H7 (cell line): Measurements from ENCODE around the gene SBNO1. TPM values are rescaled to one million over a fixed set of nuclear protein-coding genes. Genes with fewer than 3 reads are reported as not detected.
"Not testable (repeated sequence)": the region's sequence is repeated elsewhere in the genome, so short reads cannot be mapped to it uniquely, and the experiment has no call there.

ENCODE experiments used
- DNase-seq: peaks from one replicate; pipeline ENCODE4 v3.0.0; 2012
- H3K27me3 ChIP-seq: 2 replicates; pipeline ENCODE4 v1.6.0; 2011; ENCODE audit warnings: mild to moderate bottlenecking, low read length; ENCODE audit not compliant: control insufficient read depth, insufficient read depth
- H3K36me3 ChIP-seq: replicated peaks from 2 replicates; pipeline ENCODE4 v1.5.1; 2011; ENCODE audit warnings: low read length; ENCODE audit not compliant: control insufficient read depth, insufficient read depth
- H3K4me3 ChIP-seq: 2 replicates; pipeline ENCODE4 v1.5.1; 2011; ENCODE audit warnings: low read depth, mild to moderate bottlenecking, control low read depth, low read length, moderate library complexity; ENCODE audit not compliant: insufficient read depth
- total RNA-seq: library from RNA; depleted of rRNA; stranded (reverse); fragments of >200 nt; shearing (Covaris generic); gene quantifications from 2 replicates; pipeline ENCODE4 v1.2.3, GENCODE V29; 2014

Gene SBNO1
- total RNA-seq, 1 experiment from 2014 or later, result 17.7 TPM

- no peak for DNase-seq
- Histone ChIP-seq H3K27me3 (no peaks in the 10 kb centered on the region), H3K4me3 (no peak overlapping the region), H3K36me3 (peaks cover 28% of the 10 kb centered on the region)
Measured at GRCh38 chr12:123344086-123344485, 20.6 kb downstream of the SBNO1 start.

GRCh38 chr12:123337070-123337469 lies 27.6 kb downstream of the SBNO1 start:
- Histone ChIP-seq H3K4me3 (no peak overlapping the region), H3K27me3 (no peaks in the 10 kb centered on the region), H3K36me3 (peaks cover 19% of the 10 kb centered on the region)
- no peak for DNase-seq

DNA sequence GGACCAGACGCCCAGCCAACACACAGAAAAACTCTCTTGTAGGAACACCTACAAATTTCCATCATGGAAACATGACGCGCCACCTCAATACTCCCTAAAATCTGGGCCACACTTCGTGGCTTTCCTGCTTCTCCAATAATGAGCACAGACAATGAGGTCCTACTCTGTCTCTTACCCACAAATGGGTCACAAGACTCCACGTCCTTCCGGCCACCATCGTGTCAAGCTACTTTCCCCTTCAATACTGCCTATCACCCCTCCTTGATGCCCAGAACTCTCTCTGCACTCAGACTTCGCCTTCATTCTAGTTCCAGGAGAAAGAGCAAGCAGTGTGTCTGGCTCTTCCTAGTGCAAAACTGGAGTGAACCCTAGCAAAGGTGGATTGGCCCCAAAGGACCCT lies 28.1 kb downstream of the SBNO1 start:
- H3K4me3 ChIP-seq, result no peak overlapping the region
- H3K27me3 ChIP-seq, result no peaks in the 10 kb centered on the region
- DNase-seq, result no peak
- H3K36me3 ChIP-seq, result peaks cover 19% of the 10 kb centered on the region

GRCh38 chr12:123335490-123335889 lies 29.2 kb downstream of the SBNO1 start:
- no peak overlapping the region for H3K4me3 ChIP-seq
- peaks cover 20% of the 10 kb centered on the region for H3K36me3 ChIP-seq
- no peaks in the 10 kb centered on the region for H3K27me3 ChIP-seq
- no peak for DNase-seq

GRCh38 chr12:123329799-123330198 lies 34.8 kb downstream of the SBNO1 start:
- DNase-seq, result no peak
- Histone ChIP-seq H3K27me3 (no peaks in the 10 kb centered on the region), H3K4me3 (no peak overlapping the region), H3K36me3 (peaks cover 27% of the 10 kb centered on the region)

GRCh38 chr12:123319826-123320225 lies 44.8 kb downstream of the SBNO1 start:
- no peak for DNase-seq
- no peaks in the 10 kb centered on the region for H3K27me3 ChIP-seq
- no peak overlapping the region for H3K4me3 ChIP-seq
- peaks cover 36% of the 10 kb centered on the region for H3K36me3 ChIP-seq

DNA sequence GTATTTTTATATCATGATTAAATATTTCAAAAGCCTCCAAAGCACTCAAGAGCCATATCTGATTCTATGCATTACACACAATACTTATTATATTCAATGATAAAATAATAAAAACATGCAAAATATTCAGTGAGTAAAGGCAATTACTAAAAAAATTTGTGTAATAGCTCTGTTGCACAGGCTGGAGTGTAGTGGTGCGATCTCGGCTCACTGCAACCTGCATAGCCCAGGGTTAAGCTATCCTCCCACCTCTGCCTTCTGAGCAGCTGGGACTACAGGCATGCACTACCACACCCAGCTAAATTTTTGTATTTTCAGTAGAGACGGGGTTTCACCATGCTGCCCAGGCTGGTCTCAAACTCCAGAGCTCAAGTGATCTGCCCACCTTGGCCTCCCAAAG lies 45.4 kb downstream of the SBNO1 start:
- peaks cover 34% of the 10 kb centered on the region for H3K36me3 ChIP-seq
- no peak overlapping the region for H3K4me3 ChIP-seq
- no peak for DNase-seq
- H3K27me3 ChIP-seq, result no peaks in the 10 kb centered on the region

DNA sequence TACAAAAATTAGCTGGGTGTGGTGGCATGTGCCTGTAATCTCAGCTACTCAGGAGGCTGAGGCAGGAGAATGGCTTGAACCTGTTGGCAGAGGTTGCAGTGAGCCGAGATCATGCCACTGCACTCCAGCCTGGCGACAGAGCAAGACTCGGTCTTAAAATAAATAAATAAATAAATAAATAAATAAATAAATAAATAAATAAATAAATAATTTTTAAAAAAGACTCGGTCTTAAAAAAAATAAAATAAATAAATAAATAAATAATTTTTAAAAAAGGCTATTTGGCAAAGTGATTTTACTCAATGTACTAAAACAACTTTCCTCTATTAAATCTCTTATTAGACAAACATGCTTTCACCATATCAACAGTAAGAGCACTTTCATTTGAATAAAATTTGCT lies 51.6 kb downstream of the SBNO1 start:
- not testable (repeated sequence) for H3K4me3 ChIP-seq, DNase-seq, H3K27me3 ChIP-seq
- peaks cover 32% of the 10 kb centered on the region for H3K36me3 ChIP-seq

DNA sequence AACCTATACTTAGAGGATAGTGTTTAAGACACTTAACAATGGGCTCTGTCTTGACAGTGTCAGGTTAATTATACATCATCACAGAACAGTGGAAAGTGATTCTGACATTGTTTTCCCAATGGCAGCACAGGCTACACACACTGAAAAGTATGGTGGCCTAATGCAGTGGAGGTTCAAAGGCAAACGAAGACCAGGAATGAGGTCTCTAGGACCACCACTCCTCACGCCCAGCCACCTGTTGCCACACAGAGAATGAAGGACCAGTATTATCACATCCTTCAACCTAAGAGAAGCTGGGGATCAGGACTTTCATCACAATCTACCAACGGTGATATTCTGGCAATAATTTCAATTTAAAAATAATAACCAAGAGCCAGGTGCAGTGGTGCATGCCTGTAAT lies 58.4 kb downstream of the SBNO1 start:
- H3K4me3 ChIP-seq, result no peak overlapping the region
- DNase-seq, result no peak
- peaks cover 26% of the 10 kb centered on the region for H3K36me3 ChIP-seq
- no peaks in the 10 kb centered on the region for H3K27me3 ChIP-seq

- peaks cover 22% of the 10 kb centered on the region for H3K36me3 ChIP-seq
- H3K27me3 ChIP-seq, result no peaks in the 10 kb centered on the region
- no peak for DNase-seq
- no peak overlapping the region for H3K4me3 ChIP-seq
Measured at GRCh38 chr12:123305136-123305535, 59.5 kb downstream of the SBNO1 start.

GRCh38 chr12:123293178-123293760 lies 71.4 kb downstream of the SBNO1 start:
- Histone ChIP-seq H3K36me3 (peaks cover 29% of the 10 kb centered on the region), H3K27me3 (no peaks in the 10 kb centered on the region), H3K4me3 (no peak overlapping the region)
- DNase-seq, result no peak

DNA sequence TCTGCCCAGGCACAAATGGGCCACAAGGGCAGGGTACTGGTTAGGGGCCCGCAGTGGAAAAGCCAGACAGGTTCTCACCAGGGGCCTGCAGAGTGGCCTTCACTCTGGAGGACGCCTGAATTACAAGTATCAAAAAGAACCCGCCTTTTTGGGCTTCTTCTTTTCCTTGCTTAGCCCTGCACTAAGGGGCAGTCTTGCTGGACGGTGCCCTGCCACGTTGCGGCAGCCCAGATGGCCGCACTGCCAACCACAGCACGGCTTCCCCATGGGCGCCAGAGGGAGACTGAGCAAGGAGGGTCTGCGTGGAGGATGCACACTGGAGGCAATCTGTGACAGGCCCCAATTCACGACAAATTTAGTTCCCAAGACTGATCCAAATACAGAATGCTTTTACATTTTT lies 74.7 kb downstream of the SBNO1 start:
- peaks cover 11% of the 10 kb centered on the region for H3K36me3 ChIP-seq
- no peaks in the 10 kb centered on the region for H3K27me3 ChIP-seq
- H3K4me3 ChIP-seq, result no peak overlapping the region

GRCh38 chr12:123288751-123289346 lies 75.8 kb downstream of the SBNO1 start:
- H3K27me3 ChIP-seq, result no peaks in the 10 kb centered on the region
- H3K4me3 ChIP-seq, result no peak overlapping the region
- peaks cover 7% of the 10 kb centered on the region for H3K36me3 ChIP-seq
- no peak for DNase-seq

More for the DNA sequence above, 74.7 kb downstream of the SBNO1 start:
- no peak for DNase-seq

DNA sequence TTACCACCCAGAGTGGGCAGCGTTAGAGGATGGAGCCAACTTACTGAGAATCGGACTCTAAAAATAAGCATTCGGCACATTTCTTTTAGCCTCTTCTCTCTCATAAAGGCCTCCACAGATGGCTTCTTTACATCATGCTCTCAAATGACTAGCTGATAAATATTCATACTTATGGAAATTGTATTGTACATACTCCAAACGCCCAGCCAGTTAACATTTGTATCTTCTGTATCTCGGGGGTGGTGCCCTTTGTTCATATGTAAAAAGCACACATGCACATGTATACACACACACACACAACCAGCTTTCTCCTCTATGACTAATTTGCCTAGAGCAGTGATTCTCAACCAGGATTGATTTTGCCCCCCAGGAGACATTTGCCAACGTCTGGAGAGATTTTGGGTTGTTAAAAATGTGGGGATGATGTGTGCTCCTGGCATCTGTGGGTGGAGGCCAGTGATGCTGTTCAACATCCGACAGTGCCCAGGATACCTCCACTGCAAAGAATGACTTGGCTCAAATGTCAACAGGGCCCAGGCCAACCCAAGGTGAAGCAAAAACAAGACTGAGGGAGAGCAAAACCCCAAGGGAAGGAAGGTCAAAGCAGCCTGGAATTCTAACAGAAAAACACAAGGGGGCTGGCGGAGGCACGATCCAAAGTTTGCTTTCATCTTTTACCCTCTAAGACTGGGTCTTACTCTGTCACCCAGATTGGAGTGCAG lies 77.8 kb downstream of the SBNO1 start:
- H3K4me3 ChIP-seq, result no peak overlapping the region
- H3K36me3 ChIP-seq, result peaks cover under 1% of the 10 kb centered on the region
- DNase-seq, result peak; percentile 45
- H3K27me3 ChIP-seq, result no peaks in the 10 kb centered on the region

DNA sequence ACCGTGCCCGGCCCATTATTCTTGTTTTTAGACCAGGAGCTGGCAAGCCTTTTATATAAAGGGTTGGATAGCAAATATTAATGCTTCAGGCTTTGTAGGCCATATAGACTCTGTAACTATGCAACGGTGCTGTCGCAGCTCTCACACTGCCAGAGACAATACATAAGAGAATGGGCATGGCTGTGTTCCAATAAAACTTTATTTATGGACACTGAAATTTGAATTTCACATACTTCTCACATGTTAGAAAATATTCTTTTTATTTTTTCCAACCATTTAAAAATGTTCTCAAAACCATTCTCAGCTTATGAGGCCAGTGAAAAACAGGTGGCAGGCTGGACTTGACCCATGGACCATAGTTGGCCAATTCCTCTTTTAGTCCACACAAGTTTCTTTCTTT lies 80.0 kb downstream of the SBNO1 start:
- H3K27me3 ChIP-seq, result no peaks in the 10 kb centered on the region
- no peaks in the 10 kb centered on the region; the same call in 1 of the 2 replicates for H3K36me3 ChIP-seq
- H3K4me3 ChIP-seq, result no peak overlapping the region
- DNase-seq, result no peak
